LNCaP clone FGC (cell line): ENCODE results near the gene OR8S1.

Source experiments
- DNase-seq: peaks from one replicate; pipeline ENCODE4 v3.0.0-alpha.2; 2011; ENCODE audit warnings: low read depth
- H3K4me3 ChIP-seq: 2 replicates; pipeline ENCODE4 v1.5.1; 2011; ENCODE audit warnings: mild to moderate bottlenecking, low read depth, low read length, control low read depth
- CTCF ChIP-seq: IDR thresholded peaks from 2 replicates; pipeline ENCODE4 v1.5.1; 2012; ENCODE audit warnings: mild to moderate bottlenecking; ENCODE audit not compliant: control insufficient read depth, insufficient read depth; ENCODE audit errors: extremely low read depth

The OR8S1 gene

GRCh38 chr12:48567731-48568130 is 42.3 kb downstream of the OR8S1 start:
- TF ChIP-seq CTCF: no peak
- H3K4me3 ChIP-seq: no peak overlapping the region
- DNase-seq: no peak

GRCh38 chr12:48569946-48570345 is 44.5 kb downstream of the OR8S1 start, which contains the start of gene LALBA:
LALBA (minus strand) TSS chr12:48570046; CDS start chr12:48570020, 26 bp downstream.
- H3K4me3 ChIP-seq: no peak within 1 kb of the TSS
- no peak for TF ChIP-seq CTCF
- no peak for DNase-seq

- no peak overlapping the region for H3K4me3 ChIP-seq
- no peak for DNase-seq
- no peak for TF ChIP-seq CTCF
These were observed 46.9 kb downstream of the OR8S1 start for GRCh38 chr12:48572326-48572725.
